Measurements from ENCODE around the gene ARHGAP31.
"Not testable (repeated sequence)": the region's sequence is repeated elsewhere in the genome, so short reads cannot be mapped to it uniquely, and the experiment has no call there.

DNA sequence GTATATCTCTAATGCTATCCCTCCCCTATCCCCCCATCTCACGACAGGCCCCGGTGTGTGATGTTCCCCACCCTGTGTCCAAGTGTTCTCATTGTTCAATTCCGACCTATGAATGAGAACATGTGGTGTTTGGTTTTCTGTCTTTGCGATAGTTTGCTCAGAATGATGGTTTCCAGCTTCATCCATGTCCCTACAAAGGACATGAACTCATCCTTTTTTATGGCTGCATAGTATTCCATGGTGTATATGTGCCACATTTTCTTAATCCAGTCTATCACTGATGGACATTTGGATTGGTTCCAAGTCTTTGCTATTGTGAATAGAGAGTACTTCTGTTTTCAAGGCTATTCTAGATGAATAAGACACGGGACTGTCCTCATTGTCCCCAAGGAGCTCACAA, 61.4 kb downstream of the ARHGAP31 start:
- TF ChIP-seq, protein P1, sequence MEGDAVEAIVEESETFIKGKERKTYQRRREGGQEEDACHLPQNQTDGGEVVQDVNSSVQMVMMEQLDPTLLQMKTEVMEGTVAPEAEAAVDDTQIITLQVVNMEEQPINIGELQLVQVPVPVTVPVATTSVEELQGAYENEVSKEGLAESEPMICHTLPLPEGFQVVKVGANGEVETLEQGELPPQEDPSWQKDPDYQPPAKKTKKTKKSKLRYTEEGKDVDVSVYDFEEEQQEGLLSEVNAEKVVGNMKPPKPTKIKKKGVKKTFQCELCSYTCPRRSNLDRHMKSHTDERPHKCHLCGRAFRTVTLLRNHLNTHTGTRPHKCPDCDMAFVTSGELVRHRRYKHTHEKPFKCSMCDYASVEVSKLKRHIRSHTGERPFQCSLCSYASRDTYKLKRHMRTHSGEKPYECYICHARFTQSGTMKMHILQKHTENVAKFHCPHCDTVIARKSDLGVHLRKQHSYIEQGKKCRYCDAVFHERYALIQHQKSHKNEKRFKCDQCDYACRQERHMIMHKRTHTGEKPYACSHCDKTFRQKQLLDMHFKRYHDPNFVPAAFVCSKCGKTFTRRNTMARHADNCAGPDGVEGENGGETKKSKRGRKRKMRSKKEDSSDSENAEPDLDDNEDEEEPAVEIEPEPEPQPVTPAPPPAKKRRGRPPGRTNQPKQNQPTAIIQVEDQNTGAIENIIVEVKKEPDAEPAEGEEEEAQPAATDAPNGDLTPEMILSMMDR (IDR thresholded peaks at IDR 0.05 in 4 of 5, conservative IDR thresholded peaks at IDR 0.05 in 1 of 5), result not testable (repeated sequence)
- TF ChIP-seq POLR2A (IDR thresholded peaks at IDR 0.05), result not testable (repeated sequence)
